ENCODE data around the gene ARHGAP23. TPM values are rescaled to one million over a fixed set of nuclear protein-coding genes. Genes with fewer than 3 reads are reported as not detected.
"Not testable (repeated sequence)": the region's sequence is repeated elsewhere in the genome, so short reads cannot be mapped to it uniquely, and the experiment has no call there.

The ARHGAP23 gene
- total RNA-seq, 1 donor from 2014 or later = 67.0 TPM

GRCh38 chr17:38461683-38462082 lies 33.4 kb downstream of the ARHGAP23 start:
- no peak for DNase-seq

- DNase-seq = no peak
Observed at GRCh38 chr17:38463451-38463858, 35.2 kb downstream of the ARHGAP23 start.

- DNase-seq = no peak
Observed at GRCh38 chr17:38464251-38464722, 36.0 kb downstream of the ARHGAP23 start.

GRCh38 chr17:38464723-38465390 lies 36.6 kb downstream of the ARHGAP23 start:
- DNase-seq = peak; percentile 97

- DNase-seq = peak; percentile 63
Observed at GRCh38 chr17:38465391-38466345, 37.4 kb downstream of the ARHGAP23 start.

GRCh38 chr17:38466346-38467315 lies 38.4 kb downstream of the ARHGAP23 start:
- no peak for DNase-seq

GRCh38 chr17:38467491-38467890 lies 39.2 kb downstream of the ARHGAP23 start:
- no peak for DNase-seq

GRCh38 chr17:38469875-38470274 lies 41.6 kb downstream of the ARHGAP23 start:
- no peak for DNase-seq

GRCh38 chr17:38471253-38471652 lies 43.0 kb downstream of the ARHGAP23 start:
- not testable (repeated sequence) for DNase-seq

GRCh38 chr17:38474666-38475065 lies 46.4 kb downstream of the ARHGAP23 start:
- DNase-seq = not testable (repeated sequence)

GRCh38 chr17:38476549-38476948 lies 48.3 kb downstream of the ARHGAP23 start:
- no peak for DNase-seq

- DNase-seq = not testable (repeated sequence)
Observed at GRCh38 chr17:38477417-38477816, 49.2 kb downstream of the ARHGAP23 start.

- not testable (repeated sequence) for DNase-seq
Observed at GRCh38 chr17:38477951-38478350, 49.7 kb downstream of the ARHGAP23 start.

- not testable (repeated sequence) for DNase-seq
Observed at GRCh38 chr17:38478667-38479066, 50.4 kb downstream of the ARHGAP23 start.

- DNase-seq = not testable (repeated sequence)
Observed at GRCh38 chr17:38482039-38482699, 53.9 kb downstream of the ARHGAP23 start.

- DNase-seq = not testable (repeated sequence)
Observed at GRCh38 chr17:38482700-38483043, 54.4 kb downstream of the ARHGAP23 start.

- DNase-seq = peak; percentile 90
Observed at GRCh38 chr17:38484242-38485145, 56.2 kb downstream of the ARHGAP23 start.

GRCh38 chr17:38485146-38485468 lies 56.8 kb downstream of the ARHGAP23 start:
- DNase-seq = no peak

- not testable (repeated sequence) for DNase-seq
Observed at GRCh38 chr17:38485681-38486298, 57.5 kb downstream of the ARHGAP23 start.

GRCh38 chr17:38489774-38490173 lies 61.5 kb downstream of the ARHGAP23 start:
- DNase-seq = peak; percentile 49

Measured in tongue (tissue), 2 donors.